ENCODE data around the gene HMCN1. TPM values are rescaled to one million over a fixed set of nuclear protein-coding genes. Genes with fewer than 3 reads are reported as not detected.

The HMCN1 gene
- total and polyA plus RNA-seq, 4 donors, result 3.2 to 149 (median 15.4) TPM

- Histone ChIP-seq H3K9me3 (ENCODE audit: control insufficient read depth in 4 of 4, insufficient read depth in 3 of 4, low read length in 3 of 4) (no peaks in the 10 kb centered on the region), H3K9ac (ENCODE audit: insufficient read depth in 1 of 2, low read length in 2 of 2) (no peak overlapping the region), H3K27me3 (ENCODE audit: control insufficient read depth in 3 of 3, insufficient read depth in 3 of 3, low read length in 2 of 3) (no peaks in the 10 kb centered on the region), H3K4me3 (no peak overlapping the region), H3K27ac (ENCODE audit: low read depth in 1 of 2, low read length in 1 of 2) (no peak overlapping the region), H3K36me3 (ENCODE audit: control insufficient read depth in 4 of 4, insufficient read depth in 4 of 4, low read length in 4 of 4) (no peaks in the 10 kb centered on the region), H3K4me1 (ENCODE audit: control insufficient read depth in 5 of 5, insufficient read depth in 5 of 5, low read length in 5 of 5) (no peaks in the 10 kb centered on the region)
- TF ChIP-seq CTCF (IDR thresholded peaks at IDR 0.05; ENCODE audit: control extremely low read depth, extremely low read depth), result no peak
- DNase-seq (no peak), ATAC-seq (ENCODE audit: insufficient read depth, low FRiP score) (no peak)
Observed at GRCh38 chr1:185896863-185897262, 162.7 kb downstream of the HMCN1 start.

DNA sequence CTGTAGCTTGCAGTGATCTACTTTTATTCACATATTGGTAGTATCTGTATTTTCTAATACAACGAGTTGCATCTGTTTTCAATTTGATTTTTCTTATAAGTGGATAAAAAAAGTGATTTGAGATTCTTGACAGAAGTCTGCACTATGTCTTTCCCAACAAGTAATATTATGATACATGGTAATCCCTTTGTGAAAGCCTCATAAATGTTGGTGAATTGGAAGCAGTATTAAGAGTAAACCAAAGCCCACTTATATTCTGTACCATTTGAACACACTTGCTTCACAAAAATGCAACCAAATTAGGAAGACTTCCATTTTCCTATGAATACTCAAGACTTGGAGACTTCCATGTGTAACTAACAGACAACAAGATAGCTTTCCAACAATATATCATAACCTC lies 172.0 kb downstream of the HMCN1 start:
- no peak for TF ChIP-seq CTCF (IDR thresholded peaks at IDR 0.05; ENCODE audit: control extremely low read depth, extremely low read depth)
- Histone ChIP-seq H3K27ac (ENCODE audit: low read depth in 1 of 2, low read length in 1 of 2) (no peak overlapping the region), H3K36me3 (ENCODE audit: control insufficient read depth in 4 of 4, insufficient read depth in 4 of 4, low read length in 4 of 4) (no peaks in the 10 kb centered on the region), H3K9me3 (ENCODE audit: control insufficient read depth in 4 of 4, insufficient read depth in 3 of 4, low read length in 3 of 4) (no peaks in the 10 kb centered on the region), H3K4me3 (no peak overlapping the region), H3K9ac (ENCODE audit: insufficient read depth in 1 of 2, low read length in 2 of 2) (no peak overlapping the region), H3K27me3 (ENCODE audit: control insufficient read depth in 3 of 3, insufficient read depth in 3 of 3, low read length in 2 of 3) (no peaks in the 10 kb centered on the region), H3K4me1 (ENCODE audit: control insufficient read depth in 5 of 5, insufficient read depth in 5 of 5, low read length in 5 of 5) (no peaks in the 10 kb centered on the region)
- DNase-seq, result no peak
- 90 to 91% methylated on average over 1 of the region's 1 CpG for WGBS, 2 donors
- ATAC-seq (ENCODE audit: insufficient read depth, low FRiP score), result no peak

DNA sequence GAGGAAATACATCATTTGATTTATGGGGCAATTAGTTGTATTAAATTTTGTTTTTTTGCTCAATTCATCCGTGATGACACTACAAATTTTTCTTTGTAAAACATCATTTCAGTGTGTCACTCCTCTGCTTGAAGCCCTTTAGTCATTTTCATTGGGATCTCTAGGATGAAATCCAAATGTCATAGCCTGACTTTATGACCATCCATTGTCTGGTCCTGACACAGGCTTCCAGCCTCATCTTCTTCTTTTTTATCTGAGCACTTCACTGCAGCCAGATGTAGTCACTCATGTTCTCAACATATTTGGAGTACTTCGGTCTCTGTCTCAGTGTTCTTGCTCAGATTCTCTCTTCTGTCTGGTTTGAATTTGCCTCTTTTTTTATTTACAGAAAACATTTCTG lies 173.1 kb downstream of the HMCN1 start:
- no peak overlapping the region for H3K9ac ChIP-seq (ENCODE audit: insufficient read depth in 1 of 2, low read length in 2 of 2)
- H3K4me1 ChIP-seq (ENCODE audit: control insufficient read depth in 5 of 5, insufficient read depth in 5 of 5, low read length in 5 of 5), result no peaks in the 10 kb centered on the region
- H3K9me3 ChIP-seq (ENCODE audit: control insufficient read depth in 4 of 4, insufficient read depth in 3 of 4, low read length in 3 of 4), result no peaks in the 10 kb centered on the region
- DNase-seq, result no peak
- no peak overlapping the region for H3K27ac ChIP-seq (ENCODE audit: low read depth in 1 of 2, low read length in 1 of 2)
- H3K4me3 ChIP-seq, result no peak overlapping the region
- no peaks in the 10 kb centered on the region for H3K27me3 ChIP-seq (ENCODE audit: control insufficient read depth in 3 of 3, insufficient read depth in 3 of 3, low read length in 2 of 3)
- TF ChIP-seq CTCF (IDR thresholded peaks at IDR 0.05; ENCODE audit: control extremely low read depth, extremely low read depth), result no peak
- 80 to 87% methylated on average over 2 of the region's 2 CpGs for WGBS, 2 donors
- no peak for ATAC-seq (ENCODE audit: insufficient read depth, low FRiP score)
- no peaks in the 10 kb centered on the region for H3K36me3 ChIP-seq (ENCODE audit: control insufficient read depth in 4 of 4, insufficient read depth in 4 of 4, low read length in 4 of 4)

GRCh38 chr1:185911978-185912377 lies 177.8 kb downstream of the HMCN1 start:
- H3K27ac ChIP-seq (ENCODE audit: low read depth in 1 of 2, low read length in 1 of 2), result no peak overlapping the region
- no peak overlapping the region for H3K4me3 ChIP-seq
- no peak for ATAC-seq (ENCODE audit: insufficient read depth, low FRiP score)
- H3K9me3 ChIP-seq (ENCODE audit: control insufficient read depth in 4 of 4, insufficient read depth in 3 of 4, low read length in 3 of 4), result no peaks in the 10 kb centered on the region
- whole genome bisulfite sequencing, 2 donors, result 91 to 94% methylated on average over 4 of the region's 4 CpGs
- TF ChIP-seq CTCF (IDR thresholded peaks at IDR 0.05; ENCODE audit: control extremely low read depth, extremely low read depth), result no peak
- no peaks in the 10 kb centered on the region for H3K27me3 ChIP-seq (ENCODE audit: control insufficient read depth in 3 of 3, insufficient read depth in 3 of 3, low read length in 2 of 3)
- no peak for DNase-seq
- H3K36me3 ChIP-seq (ENCODE audit: control insufficient read depth in 4 of 4, insufficient read depth in 4 of 4, low read length in 4 of 4), result no peaks in the 10 kb centered on the region
- H3K9ac ChIP-seq (ENCODE audit: insufficient read depth in 1 of 2, low read length in 2 of 2), result no peak overlapping the region
- H3K4me1 ChIP-seq (ENCODE audit: control insufficient read depth in 5 of 5, insufficient read depth in 5 of 5, low read length in 5 of 5), result peaks cover 0 to 3% (median 0%) of the 10 kb centered on the region in 5 donors

Measured in lung (tissue), 12 donors.